ENCODE results near the gene SPIRE1.
"Not testable (repeated sequence)": the region's sequence is repeated elsewhere in the genome, so short reads cannot be mapped to it uniquely, and the experiment has no call there.

The SPIRE1 gene

DNA sequence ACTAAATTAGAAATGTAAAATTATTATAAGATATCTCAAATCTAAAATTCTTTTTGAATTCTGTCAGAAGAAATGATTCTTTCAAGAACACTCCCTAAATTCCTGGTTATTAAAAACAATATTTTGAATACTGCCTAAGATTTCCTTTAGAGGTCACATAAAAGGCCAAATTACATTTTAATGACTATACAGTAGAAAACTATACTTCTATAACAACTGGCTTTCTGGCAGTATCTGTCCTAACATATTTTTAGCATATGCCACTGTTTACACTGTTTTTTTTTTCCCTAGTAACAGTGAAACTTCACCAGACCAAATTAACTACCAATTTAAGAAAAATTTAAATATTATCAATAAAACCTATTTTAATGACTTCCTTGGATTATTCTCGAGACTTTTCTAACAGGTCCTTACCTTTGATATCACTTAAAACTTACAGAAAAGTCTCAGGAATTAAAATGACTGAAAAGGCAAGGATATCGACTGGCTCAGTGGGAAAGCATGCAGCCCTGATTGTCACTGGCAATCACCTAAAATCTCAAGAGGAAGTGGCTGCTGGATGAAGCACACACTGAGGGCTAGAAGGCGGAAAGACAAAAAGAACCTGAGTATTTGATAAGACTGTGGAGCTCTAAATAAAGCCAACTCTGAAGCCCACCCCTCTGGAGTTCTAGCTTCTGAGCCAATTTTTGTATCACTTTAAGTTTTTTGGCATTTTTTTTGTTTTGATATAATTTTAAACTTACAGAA is 59.6 kb downstream of the SPIRE1 start:
- no peak for DNase-seq

DNA sequence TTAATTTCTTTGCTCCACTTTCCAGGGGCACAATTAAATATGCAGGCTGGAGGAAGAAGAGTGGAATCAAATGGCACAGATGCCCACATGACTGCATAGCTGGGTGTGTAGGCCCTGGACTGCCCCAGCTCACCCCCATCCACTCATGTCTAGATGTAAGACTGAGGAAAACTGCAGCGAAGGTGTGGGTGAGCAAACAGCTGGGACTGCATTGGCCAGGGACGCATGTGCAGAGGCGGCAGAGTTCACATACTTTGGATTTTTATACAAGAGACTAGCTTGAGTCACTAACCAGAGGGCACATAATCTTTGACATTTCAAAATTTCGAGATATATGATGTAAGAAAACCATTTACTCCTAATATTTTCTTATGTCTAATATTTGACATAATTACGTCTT is 60.1 kb downstream of the SPIRE1 start:
- DNase-seq = no peak

DNA sequence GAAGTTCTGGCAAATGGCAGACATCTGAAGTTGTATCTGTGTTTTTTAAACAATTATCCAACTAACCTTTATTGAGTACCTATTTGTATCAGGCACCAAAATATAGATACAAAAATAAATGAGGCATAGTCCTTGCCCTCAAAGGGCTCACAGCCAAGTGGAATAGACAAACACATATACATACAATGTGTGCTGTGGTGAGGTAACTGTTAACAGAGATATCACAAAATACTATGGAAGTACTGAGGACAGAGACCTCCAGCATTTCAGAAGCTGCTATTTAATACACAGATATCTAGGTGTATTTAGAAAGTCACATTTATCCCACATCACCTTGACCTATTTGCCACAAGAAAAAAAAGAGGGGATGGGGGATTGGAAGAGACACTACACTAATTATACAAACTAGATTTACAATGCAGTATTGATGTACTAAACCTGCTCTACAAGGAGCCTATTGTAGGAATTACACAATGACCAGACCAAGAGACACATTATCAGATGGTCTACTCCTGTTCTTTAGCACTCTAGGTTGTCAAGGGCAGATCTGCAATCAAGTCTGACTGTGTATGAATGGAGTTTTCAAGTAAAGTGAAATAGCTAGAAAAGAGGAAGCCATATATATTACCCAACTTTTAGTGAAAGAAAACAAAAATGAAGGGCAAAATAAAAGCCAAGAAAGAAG is 62.2 kb downstream of the SPIRE1 start:
- DNase-seq = no peak

DNA sequence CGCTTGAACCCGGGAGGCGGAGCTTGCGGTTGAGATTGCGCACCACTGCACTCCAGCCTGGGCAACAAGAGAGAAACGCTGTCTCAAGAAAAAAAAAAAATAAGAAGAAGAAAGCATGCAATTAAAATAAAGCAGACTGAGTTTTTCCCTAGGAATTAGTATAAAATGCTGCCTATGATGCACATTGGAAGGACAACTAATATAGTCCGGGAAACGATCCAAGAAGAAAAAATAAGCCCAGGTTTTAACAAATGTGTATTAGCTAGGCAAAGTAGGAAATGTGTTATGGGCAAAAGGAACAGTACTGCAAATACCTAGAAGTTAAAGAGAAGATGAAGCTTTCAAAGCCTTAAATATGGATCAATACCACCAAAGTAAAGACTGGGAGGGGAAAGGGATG is 64.0 kb downstream of the SPIRE1 start:
- no peak for DNase-seq

DNA sequence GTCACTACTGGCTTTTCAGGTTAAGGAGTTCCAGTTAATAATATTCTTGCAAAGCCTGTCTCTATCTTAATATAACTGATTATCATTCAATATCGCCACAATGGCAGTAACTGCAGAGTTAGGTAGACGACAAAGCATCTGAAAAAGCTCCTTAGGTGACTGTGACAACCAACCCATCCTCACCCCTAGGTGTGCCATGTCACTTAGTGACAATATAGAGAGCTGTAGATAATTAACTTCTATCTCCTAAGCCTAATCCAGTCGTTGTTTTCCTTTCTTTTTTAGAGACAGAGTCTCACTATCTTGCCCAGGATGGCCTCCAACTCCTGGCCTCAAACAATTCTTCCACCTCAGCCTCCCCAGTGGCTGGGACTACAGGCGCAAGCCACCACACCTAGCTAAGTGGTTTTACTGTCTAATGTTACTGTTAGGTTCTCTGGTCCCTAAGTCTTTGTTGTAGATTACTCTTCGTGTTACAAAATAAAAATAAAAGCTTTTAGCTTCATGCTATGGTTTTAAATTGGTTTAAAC is 65.2 kb downstream of the SPIRE1 start:
- DNase-seq = no peak

DNA sequence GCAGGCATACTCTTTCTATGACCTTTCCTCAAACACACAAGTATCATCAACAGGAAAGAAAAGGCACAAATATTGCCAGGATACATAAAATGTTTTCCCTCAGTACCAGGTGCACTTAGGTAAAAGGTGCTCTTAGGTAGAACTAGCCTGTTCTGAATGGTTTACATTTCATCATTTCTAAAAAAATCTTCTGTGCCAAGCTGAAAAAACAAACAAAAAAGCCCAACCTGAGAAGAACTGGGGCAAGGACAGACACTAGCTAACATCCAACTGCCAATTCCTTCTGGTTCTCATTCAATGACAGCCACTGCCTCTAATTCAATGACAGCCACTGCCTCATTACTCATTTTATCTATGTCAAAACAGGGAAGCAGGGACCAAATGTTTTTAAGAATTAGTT is 68.5 kb downstream of the SPIRE1 start:
- DNase-seq = no peak

- no peak for DNase-seq
Measured at GRCh38 chr18:12586956-12587355, 71.0 kb downstream of the SPIRE1 start.

DNA sequence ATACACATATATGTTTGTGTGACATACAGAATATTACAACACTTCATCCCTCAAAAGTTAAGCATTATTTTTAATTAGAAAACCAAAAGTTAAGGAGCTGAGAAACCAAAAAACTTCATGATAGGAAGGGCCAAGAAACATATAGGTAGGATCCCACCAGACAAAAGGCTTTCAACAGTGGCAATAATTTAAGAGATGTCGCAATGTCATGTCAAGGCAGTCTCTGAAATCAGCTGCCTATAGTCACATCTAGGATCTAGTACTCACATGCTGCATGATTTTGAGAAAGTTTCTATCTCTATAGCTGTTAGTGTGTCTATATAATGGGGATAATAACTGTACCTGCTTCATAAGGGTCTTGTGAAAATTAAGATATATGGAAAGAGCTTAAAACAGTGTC is 72.7 kb downstream of the SPIRE1 start:
- no peak for DNase-seq

DNA sequence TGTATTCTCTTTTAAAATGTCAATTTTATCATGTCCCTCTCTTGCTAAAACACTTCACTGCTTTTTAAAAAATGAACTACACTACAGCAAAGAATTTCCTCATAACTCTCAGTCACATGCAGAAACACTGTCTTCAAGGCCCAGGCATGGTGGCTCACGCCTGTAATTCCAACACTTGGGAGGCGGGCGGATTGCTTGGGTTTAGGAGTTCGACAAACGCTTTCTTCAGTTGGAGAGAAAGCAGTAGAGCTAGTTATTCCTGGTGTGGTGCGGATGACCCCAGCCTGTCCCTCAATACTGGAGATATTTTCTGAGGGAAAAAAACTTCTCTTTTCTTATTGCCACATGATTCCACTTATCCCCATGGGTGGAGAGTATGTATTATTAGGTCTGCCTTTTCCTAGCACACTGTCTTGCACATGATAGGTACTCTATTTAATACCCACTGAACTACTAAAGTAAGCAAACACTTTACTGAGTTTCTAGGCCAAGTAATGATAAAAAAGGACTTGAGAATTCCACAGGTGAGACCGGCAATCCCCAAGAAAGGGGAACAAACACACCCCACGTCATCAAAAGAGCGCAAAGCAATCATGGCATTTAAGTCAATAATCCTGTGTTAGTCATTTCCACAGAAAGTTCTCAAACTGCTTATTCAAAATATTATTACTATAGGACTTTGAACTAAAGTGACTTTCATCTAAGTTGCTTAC is 77.1 kb downstream of the SPIRE1 start:
- no peak for DNase-seq

DNA sequence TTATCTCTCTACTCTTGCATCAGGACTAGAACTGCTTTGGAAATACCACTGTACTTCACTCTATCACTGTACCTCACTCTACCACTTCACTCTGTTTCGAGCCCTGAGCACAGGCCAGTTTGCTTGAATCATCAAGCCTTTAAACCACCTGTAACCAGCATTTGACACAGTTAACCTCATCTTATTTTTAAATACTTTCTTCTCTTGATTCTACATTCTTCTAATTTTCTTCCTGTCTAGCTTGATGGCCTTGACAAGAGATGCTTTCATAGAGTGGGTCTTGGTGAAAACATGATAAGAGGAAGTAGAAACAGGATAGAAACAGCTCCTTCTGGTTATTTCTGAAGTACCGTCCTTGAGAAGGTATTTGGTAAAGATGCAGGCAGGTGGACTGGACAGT is 78.1 kb downstream of the SPIRE1 start:
- no peak for DNase-seq

DNA sequence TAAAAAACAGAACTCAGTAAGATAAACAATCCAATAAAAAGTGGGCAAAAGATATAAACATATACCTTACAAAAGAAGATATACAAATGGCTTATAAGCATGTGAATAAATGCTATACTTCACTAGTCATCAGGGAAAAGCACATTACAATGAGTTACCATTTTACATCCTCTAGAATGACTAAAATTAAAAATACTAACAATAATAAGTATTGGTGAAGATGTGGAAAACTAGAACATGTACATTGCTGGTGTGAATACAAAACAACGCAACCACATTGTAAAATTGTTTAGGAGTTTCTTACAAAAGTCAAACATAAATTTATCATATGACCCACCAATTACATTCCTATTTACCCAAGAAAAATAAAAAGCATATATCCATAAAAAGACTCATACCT is 80.1 kb downstream of the SPIRE1 start:
- no peak for DNase-seq

GRCh38 chr18:12574494-12575185 is 83.3 kb downstream of the SPIRE1 start:
- DNase-seq = no peak

GRCh38 chr18:12571630-12572029 is 86.3 kb downstream of the SPIRE1 start:
- DNase-seq = no peak

DNA sequence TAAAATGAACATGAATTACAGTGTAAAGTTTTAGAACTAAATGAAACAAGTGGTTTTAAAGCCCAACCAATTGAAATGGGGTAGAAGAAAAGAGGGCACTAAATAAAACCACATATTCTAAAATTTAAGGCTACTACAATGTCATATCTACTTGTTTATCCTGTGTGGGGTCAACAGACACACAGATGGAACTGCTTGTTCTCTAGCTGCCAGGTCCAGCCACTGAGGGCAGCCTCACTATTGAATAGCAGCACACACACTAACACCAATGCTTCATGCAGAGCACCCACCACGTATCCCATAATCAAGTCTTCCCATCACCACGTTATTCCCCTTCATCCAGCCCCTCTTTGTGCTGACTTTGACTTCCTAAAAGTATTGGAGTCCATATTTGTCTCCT is 88.1 kb downstream of the SPIRE1 start:
- no peak for DNase-seq

GRCh38 chr18:12567849-12568248 is 90.1 kb downstream of the SPIRE1 start:
- no peak for DNase-seq

DNA sequence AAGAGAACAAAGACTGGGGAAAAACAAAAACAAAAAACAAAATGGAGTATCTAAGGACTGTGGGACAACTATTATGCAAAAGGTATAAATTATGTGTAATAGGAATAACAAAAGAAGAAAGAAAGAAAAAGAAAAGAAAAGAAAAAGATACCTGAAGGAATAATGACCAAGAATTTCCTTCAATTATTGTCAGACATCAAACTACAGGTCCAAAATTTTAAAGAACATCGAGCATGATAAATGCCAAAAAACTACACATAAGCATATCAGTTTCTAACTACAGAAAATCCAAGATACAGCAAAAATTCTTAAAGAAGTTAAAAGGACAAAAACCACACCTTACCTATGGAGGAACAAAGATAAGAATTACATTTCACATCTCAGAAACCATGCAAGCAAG is 93.0 kb downstream of the SPIRE1 start:
- no peak for DNase-seq

- no peak for DNase-seq
Measured at GRCh38 chr18:12564378-12564777, 93.5 kb downstream of the SPIRE1 start.

DNA sequence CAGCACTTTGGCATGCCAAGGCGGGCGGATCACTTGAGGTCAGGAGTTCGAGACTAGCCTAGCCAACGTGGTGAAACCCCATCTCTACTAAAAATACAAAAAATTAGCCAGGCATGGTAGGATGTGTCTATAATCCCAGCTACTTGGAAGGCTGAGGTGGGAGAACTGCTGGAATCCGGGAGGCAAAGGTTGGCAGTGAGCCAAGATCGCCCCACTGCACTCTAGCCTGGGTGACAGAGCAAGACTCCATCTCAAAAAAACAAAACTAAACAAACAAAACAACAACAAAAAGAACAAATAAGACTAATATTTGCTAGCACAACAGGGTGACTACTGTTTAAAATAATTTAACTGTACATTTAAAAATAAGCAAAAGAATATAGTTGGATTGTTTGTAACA is 97.3 kb downstream of the SPIRE1 start:
- not testable (repeated sequence) for DNase-seq

- DNase-seq = no peak
Measured at GRCh38 chr18:12559319-12559718, 98.6 kb downstream of the SPIRE1 start.

DNA sequence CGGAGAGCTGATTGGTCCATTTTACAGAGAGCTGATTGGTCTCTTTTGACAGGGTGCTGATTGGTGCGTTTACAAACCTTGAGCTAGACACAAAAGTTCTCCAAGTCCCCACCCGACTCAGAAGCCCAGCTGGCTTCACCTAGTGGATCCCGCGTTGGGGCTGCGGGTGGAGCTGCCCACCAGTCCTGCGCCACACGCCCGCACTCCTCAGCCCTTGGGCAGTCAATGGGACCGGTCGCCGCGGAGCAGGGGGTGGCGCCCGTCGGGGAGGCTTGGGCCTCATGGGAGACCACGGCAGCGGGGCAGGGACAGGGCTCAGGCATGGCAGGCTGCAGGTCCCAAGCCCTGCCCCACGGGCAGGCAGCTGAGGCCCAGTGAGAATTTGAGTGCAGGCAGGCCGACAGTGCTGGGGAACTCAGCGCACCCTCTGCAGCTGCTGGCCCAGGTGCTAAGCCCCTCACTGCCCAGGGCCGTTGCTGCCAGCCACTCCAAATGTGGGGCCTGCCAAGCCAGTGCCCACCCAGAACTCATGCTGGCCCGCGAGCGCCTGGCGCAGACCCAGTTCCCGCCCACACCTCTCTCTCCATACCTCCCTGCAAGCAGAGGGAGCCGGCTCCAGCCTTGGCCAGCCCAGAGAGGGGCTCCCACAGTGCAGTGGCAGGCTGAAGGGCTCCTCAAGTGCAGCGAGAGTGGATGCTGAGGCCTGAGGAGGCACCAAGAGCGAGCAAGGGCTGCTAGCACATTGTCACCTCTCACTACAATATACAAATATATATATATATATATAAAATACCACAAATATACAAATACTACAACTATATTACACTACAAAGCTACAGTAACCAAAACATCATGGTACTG is 100.7 kb downstream of the SPIRE1 start:
- DNase-seq = no peak

GRCh38 chr18:12554796-12555388 is 103.0 kb downstream of the SPIRE1 start:
- no peak for DNase-seq

GRCh38 chr18:12552879-12553242 is 105.0 kb downstream of the SPIRE1 start:
- no peak for DNase-seq
